ENCODE measurements around the gene S100A2. TPM values are rescaled to one million over a fixed set of nuclear protein-coding genes. Genes with fewer than 3 reads are reported as not detected.
"Not testable (repeated sequence)": the region's sequence is repeated elsewhere in the genome, so short reads cannot be mapped to it uniquely, and the experiment has no call there.

Gene S100A2
- total and polyA plus RNA-seq, 2 donors (not counting 3 experiments of a cell fraction or from before 2014, with no cell fraction given), result 4.0 to 4.3 TPM

- FAIRE-seq; H3K27me3 ChIP-seq (ENCODE audit: control insufficient read depth in 2 of 2, insufficient read depth in 2 of 2, low read length in 2 of 2); H3K9ac ChIP-seq (replicated peaks; ENCODE audit: extremely low read depth, insufficient read depth, low read length); H3K4me2 ChIP-seq (ENCODE audit: insufficient read depth, low read length); H2AFZ ChIP-seq (ENCODE audit: low read depth, low read length); DNase-seq (ENCODE audit: low read depth, low spot score); H3K79me2 ChIP-seq (ENCODE audit: control insufficient read depth, insufficient read depth, low read length); POLR2A ChIA-PET; H4K20me1 ChIP-seq (replicated peaks; ENCODE audit: control insufficient read depth, extremely low read depth, insufficient read depth, low read length); intact Hi-C loops (cut with micrococcal nuclease); H3K36me3 ChIP-seq (ENCODE audit: control insufficient read depth in 2 of 2, extremely low read depth in 1 of 2, insufficient read depth in 2 of 2, low read length in 2 of 2); H3K4me3 ChIP-seq (replicated peaks in 1 of 3; ENCODE audit: insufficient read depth in 1 of 3, low read depth in 1 of 3, low read length in 3 of 3); dilution Hi-C loops (cut with MboI; ENCODE audit: extremely low pct_ligation_motif_present, low sequenced_read_pairs); BruUV-seq (replicated peaks); H3K9me3 ChIP-seq (replicated peaks; ENCODE audit: control insufficient read depth, insufficient read depth, low read length); H3K4me1 ChIP-seq (ENCODE audit: control insufficient read depth, extremely low read depth, insufficient read depth, low read length); H3K27ac ChIP-seq (ENCODE audit: insufficient read depth, low read depth, low read length); H3K9me1 ChIP-seq (replicated peaks; ENCODE audit: control insufficient read depth, extremely low read depth, insufficient read depth, low read length): not testable (repeated sequence)
- CTCF ChIA-PET, result interaction anchor here (1.3 to 2.5 kb wide), 4 partner anchors 11 to 106 kb away, joined by 4 to 14 read pairs (median 6); partner anchors contain the start of gene S100A13
Measured at GRCh38 chr1:153521808-153522207, 43.8 kb downstream of the S100A2 start.

GRCh38 chr1:153520818-153521476 lies 44.7 kb downstream of the S100A2 start:
- H3K9ac ChIP-seq (replicated peaks; ENCODE audit: extremely low read depth, insufficient read depth, low read length), result no peak overlapping the region
- no peak overlapping the region for H3K4me3 ChIP-seq (replicated peaks in 1 of 3; ENCODE audit: insufficient read depth in 1 of 3, low read depth in 1 of 3, low read length in 3 of 3)
- H3K36me3 ChIP-seq (ENCODE audit: control insufficient read depth in 2 of 2, extremely low read depth in 1 of 2, insufficient read depth in 2 of 2, low read length in 2 of 2), result no peaks in the 10 kb centered on the region
- H3K27ac ChIP-seq (ENCODE audit: insufficient read depth, low read depth, low read length), result no peak overlapping the region
- H4K20me1 ChIP-seq (replicated peaks; ENCODE audit: control insufficient read depth, extremely low read depth, insufficient read depth, low read length), result no peaks in the 10 kb centered on the region
- H3K4me1 ChIP-seq (ENCODE audit: control insufficient read depth, extremely low read depth, insufficient read depth, low read length), result peaks cover 4% of the 10 kb centered on the region
- CTCF ChIA-PET, result interaction anchor here (0.9 to 2.5 kb wide), 7 partner anchors 9 to 107 kb away, joined by 3 to 14 read pairs (median 5); partner anchors contain the start of gene S100A13
- DNase-seq (ENCODE audit: low read depth, low spot score) (no peak), FAIRE-seq (no peak)
- H3K9me1 ChIP-seq (replicated peaks; ENCODE audit: control insufficient read depth, extremely low read depth, insufficient read depth, low read length), result no peaks in the 10 kb centered on the region
- no peak overlapping the region for H3K4me2 ChIP-seq (ENCODE audit: insufficient read depth, low read length)
- H2AFZ ChIP-seq (ENCODE audit: low read depth, low read length), result no peak overlapping the region
- POLR2A ChIA-PET, result interaction anchor here (1.3 kb wide), 1 partner anchor 11 kb away, joined by 3 read pairs; no protein-coding TSS in a partner anchor
- H3K79me2 ChIP-seq (ENCODE audit: control insufficient read depth, insufficient read depth, low read length), result no peaks in the 10 kb centered on the region
- no peaks in the 10 kb centered on the region for H3K9me3 ChIP-seq (replicated peaks; ENCODE audit: control insufficient read depth, insufficient read depth, low read length)
- BruUV-seq (replicated peaks), result no TSS peak
- TF ChIP-seq MYC (IDR thresholded peaks at IDR 0.05; ENCODE audit: low read depth, low read length) (no peak), CTCF (IDR thresholded peaks at IDR 0.05; ENCODE audit: extremely low read depth in 1 of 2, insufficient read depth in 1 of 2, low read depth in 1 of 2, low read length in 2 of 2) (no peak), POLR2A (IDR thresholded peaks at IDR 0.05; ENCODE audit: low read depth, low read length) (no peak), JUN (IDR thresholded peaks at IDR 0.05; ENCODE audit: borderline replicate concordance, insufficient read depth, insufficient read length, low read depth) (no peak), GATA2 (IDR thresholded peaks at IDR 0.05; ENCODE audit: insufficient read depth, insufficient read length, low read depth, low read length) (no peak)
- dilution Hi-C loops (cut with MboI; ENCODE audit: extremely low pct_ligation_motif_present, low sequenced_read_pairs) (no loop called here), intact Hi-C loops (cut with micrococcal nuclease) (no loop called here)
- H3K27me3 ChIP-seq (ENCODE audit: control insufficient read depth in 2 of 2, insufficient read depth in 2 of 2, low read length in 2 of 2), result no peaks in the 10 kb centered on the region

DNA sequence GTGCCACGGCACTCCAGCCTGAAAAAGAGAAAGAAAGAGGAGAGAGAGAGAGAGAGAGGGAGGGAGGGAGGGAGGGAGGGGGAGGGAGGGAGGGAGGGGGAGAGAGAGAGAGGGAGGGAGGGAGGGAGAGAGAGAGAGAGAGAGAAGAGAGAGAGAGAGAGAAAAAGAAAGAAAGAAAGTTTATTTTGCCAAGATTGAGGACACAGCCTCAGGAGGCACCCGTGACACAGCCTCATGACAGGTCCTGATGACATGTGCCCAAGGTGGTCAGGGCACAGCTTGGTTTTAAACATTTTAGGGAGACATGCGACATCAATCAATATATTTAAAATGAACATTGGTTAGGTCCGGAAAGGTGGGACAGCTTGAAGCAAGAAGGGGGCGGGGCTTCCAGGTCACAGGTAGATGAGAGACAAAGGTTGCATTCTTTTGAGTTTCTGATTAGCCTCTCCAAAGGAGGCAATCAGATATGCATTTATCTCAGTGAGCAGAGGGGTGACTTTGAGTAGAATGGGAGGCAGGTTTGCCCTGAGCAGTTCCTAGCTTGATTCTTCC lies 45.4 kb downstream of the S100A2 start:
- CTCF ChIA-PET, result interaction anchor here (0.9 to 2.5 kb wide), 7 partner anchors 8 to 107 kb away, joined by 3 to 14 read pairs (median 5); partner anchors contain the start of gene S100A13
- DNase-seq (ENCODE audit: low read depth, low spot score); BruUV-seq (replicated peaks); H3K27ac ChIP-seq (ENCODE audit: insufficient read depth, low read depth, low read length); H3K36me3 ChIP-seq (ENCODE audit: control insufficient read depth in 2 of 2, extremely low read depth in 1 of 2, insufficient read depth in 2 of 2, low read length in 2 of 2); H3K4me2 ChIP-seq (ENCODE audit: insufficient read depth, low read length); H3K9me1 ChIP-seq (replicated peaks; ENCODE audit: control insufficient read depth, extremely low read depth, insufficient read depth, low read length); H3K4me3 ChIP-seq (replicated peaks in 1 of 3; ENCODE audit: insufficient read depth in 1 of 3, low read depth in 1 of 3, low read length in 3 of 3); H3K9me3 ChIP-seq (replicated peaks; ENCODE audit: control insufficient read depth, insufficient read depth, low read length); H3K27me3 ChIP-seq (ENCODE audit: control insufficient read depth in 2 of 2, insufficient read depth in 2 of 2, low read length in 2 of 2); H3K79me2 ChIP-seq (ENCODE audit: control insufficient read depth, insufficient read depth, low read length); H3K9ac ChIP-seq (replicated peaks; ENCODE audit: extremely low read depth, insufficient read depth, low read length); intact Hi-C loops (cut with micrococcal nuclease); dilution Hi-C loops (cut with MboI; ENCODE audit: extremely low pct_ligation_motif_present, low sequenced_read_pairs); H3K4me1 ChIP-seq (ENCODE audit: control insufficient read depth, extremely low read depth, insufficient read depth, low read length); H2AFZ ChIP-seq (ENCODE audit: low read depth, low read length); FAIRE-seq; H4K20me1 ChIP-seq (replicated peaks; ENCODE audit: control insufficient read depth, extremely low read depth, insufficient read depth, low read length): not testable (repeated sequence)
- POLR2A ChIA-PET, result interaction anchor here (1.3 kb wide), 1 partner anchor 11 kb away, joined by 3 read pairs; no protein-coding TSS in a partner anchor
